Right hindlimb (tissue), 1 donor: ENCODE measurements around the gene NBDY.
"Not testable (repeated sequence)": the region's sequence is repeated elsewhere in the genome, so short reads cannot be mapped to it uniquely, and the experiment has no call there.

Source experiments
- DNase-seq: peaks from one replicate; pipeline ENCODE4 v3.0.0-alpha.2; 2018

The NBDY gene

DNA sequence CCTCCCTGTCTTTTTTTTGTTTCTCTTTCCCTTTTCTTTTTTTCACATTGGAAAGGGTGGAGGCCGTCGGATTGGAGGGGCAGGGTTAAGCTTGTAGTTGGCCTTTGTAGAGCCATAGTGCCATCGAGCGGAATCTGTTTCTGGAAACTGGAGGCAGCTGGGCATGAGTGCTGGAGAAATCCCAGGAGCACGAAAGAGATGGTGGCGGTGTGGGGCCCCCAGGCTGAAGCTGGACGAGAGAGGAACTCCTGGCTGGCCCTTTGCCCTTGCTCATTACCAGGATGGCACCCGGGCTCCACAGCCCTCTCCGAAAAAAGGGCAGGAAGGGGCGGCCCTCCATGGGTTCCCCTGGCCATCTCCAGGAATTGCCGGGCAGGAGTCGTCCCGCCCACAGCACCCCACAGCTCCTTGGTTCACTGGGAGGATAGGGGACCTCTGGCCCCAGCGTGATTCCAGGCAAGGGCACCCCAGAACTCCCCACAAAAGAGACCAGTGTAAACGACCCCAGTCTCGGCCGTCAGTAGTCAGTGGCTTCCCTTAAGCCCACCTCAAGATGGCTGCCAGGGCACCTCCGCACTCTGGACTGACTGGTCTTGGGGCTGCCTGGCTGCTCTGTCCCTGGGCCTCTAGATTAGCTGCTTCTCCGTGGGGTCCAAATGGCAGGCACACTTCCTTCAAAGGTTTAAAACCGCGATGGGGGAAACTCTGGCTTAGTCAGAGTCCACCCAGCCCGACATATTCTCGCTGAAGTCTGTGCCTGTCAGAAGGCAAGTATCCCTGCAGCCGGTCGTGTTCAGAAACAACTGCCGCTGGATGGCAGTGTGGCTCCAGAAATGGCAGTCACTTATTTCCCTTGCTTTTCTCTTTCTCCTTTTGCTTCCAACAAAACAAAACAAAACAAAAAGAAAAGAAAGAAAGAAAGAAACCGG, 74.1 kb downstream of the NBDY start:
- peak; percentile 56 for DNase-seq

DNA sequence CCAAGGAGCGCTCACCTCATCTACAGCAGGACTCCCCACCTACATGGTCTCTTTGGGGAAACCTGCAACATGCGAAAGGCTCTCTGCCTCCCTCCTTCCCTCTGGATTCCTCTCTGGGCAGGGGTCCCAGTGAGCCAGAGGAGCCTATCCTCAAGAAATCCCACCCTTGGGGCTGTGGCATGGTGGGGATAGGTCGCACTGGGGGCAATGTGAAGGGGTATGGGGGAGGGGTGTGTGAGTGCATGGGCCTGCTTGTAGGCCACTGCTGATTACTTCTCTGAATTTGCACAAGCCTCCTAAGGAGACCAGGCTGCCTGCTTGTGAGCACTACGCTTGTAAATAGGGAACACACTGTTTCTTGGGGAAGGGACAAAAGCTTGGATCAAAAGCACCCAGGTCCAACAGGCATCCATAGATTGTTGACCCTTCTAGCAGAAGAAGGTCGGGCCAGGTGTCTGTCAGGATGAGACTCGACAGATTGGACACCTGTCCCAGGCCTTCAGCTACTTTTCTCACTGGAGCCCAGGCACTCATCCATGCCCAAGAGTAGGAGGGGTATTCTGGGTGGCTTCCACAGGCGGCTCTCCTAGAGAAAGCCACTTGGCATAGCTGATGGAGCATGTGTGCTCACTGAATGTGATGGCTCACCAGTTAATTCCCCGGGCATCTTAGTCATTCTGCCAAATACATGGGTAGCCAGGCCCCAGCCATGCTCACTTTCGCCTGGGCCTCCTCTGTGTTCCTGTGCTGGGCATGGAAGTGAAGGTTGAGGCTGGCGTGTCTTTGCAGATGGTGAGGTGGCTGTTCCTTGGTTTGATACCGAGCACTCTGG, 75.0 kb downstream of the NBDY start:
- no peak for DNase-seq

DNA sequence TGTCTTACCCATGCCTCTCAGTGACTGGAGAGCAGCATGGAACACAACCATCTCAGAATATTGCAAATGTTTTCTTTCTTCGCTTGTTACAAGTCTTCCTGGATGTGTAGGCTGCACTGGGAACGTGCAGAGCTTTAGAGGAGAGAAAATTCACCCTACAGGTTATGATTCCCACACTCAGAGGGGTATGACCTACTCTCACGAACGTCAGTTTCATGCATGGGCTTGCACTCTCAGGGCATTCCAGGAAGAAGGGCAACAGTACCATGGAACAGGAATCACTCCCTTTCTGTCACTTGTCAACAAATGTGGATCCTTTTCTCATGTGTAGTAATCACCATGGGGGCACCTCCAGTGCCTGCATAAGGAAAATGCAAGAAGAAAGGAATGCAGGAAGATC, 75.8 kb downstream of the NBDY start:
- no peak for DNase-seq

DNA sequence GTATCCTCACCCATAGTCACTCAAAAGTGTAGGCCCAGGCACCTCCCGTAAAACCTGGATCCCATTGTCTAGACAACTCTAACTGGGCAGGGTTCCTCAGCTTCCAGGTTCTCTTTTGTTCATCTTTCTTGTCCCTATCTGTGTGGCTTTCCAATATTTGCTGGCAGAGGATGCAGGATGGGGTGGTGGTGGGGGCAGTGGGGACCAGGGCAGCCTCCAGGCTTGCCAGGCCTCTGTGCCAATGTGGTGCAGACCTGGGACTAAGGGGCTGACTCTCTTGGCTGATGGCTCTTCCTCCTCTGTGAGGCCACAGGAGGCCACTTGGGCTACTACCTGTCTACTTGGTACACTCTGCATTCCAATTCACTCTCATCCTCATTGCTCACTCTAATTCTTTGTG, 76.4 kb downstream of the NBDY start:
- DNase-seq = no peak

DNA sequence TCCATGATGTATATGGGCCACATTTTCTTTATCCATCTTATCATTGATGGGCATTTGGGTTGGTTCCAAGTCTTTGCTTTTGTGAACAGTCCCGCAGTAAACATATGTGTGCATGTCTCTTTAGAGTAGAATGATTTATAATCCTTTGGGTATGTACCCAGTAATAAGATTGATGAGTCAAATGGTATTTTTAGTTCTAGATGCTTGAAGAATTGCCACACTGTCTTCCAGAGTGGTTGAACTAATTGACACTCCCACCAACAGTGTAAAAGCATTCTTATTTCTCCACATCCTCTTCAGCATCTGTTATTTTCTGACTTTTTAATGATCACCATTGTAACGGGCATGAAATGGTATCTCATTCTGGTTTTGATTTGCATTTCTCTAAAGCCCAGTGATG, 77.1 kb downstream of the NBDY start:
- DNase-seq = not testable (repeated sequence)

- DNase-seq = no peak
Observed at GRCh38 chrX:56811599-56811998, 82.6 kb downstream of the NBDY start.

DNA sequence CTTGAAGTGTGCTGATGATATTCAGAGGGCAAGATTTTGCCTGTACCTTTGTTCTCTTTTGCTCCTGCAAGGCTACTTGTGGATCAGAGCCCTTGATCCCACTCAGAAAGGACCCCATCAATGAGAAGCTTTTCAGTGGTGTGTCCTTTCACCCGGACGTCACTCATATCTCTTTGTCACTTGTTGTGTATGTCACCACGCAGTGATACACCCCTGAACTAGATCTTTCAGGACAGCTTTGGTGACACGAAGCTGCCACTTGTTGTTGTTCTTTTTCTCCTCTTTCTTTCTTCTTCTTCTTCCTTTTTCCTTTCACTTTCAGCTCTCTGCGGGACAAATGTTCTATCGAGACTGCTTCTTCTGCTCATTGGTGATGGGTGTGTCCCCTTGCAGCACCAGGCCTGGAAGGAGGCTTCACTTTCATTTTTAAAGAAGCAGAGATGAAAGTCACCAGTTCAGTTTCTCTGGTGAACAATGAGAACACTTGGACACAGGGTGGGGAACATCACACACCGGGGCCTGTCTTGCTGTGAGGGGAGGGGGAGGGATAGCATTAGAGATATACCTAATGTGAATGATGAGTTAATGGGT, 83.6 kb downstream of the NBDY start:
- no peak for DNase-seq

DNA sequence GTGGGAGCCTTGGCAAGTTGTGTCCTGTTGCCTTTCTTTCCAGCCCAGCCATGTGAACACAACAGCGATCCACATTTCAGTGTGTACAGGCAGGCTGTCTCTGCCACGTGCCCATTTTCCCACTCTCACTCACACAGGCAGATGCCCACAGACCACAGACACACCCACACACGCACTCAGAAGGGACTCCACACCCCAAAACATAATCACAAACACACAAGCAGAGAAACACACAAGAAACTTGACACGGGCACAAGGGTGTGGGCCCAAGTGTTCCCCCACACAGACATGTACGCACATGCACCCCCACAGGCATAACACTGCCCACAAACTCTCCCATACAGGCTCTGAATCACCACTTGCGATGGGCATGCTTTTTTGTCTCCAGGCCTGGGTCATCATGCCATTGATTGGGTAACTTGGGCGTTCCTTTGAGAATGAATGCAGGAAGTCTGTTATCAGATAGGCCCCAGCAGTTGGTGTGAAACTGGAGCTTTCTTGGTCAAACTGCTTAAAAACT, 84.3 kb downstream of the NBDY start:
- no peak for DNase-seq

GRCh38 chrX:56817179-56817578, 88.1 kb downstream of the NBDY start:
- DNase-seq = no peak

DNA sequence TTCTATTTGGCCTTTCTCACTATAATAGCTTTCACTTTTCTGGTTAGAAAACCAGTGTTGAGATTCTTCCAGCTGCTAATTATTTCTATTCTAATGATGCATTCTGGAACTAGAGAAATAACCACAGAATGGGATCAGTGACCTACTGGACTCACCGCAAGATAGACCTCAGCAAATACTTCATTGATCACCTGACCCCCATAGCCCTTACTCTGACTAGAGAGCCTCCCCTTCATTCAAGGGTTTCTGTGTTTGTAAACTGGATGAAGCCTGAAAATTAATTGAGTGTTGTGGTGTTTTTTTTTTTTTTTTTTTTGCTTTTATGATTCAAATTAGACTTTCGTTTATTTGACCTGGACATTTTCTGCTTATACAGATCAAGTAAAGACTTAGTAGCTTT, 97.0 kb downstream of the NBDY start:
- DNase-seq = no peak

- no peak for DNase-seq
Observed at GRCh38 chrX:56833626-56834025, 104.6 kb downstream of the NBDY start.

GRCh38 chrX:56853436-56853835, 124.4 kb downstream of the NBDY start:
- no peak for DNase-seq

- DNase-seq = no peak
Observed at GRCh38 chrX:56857042-56857441, 128.0 kb downstream of the NBDY start.

DNA sequence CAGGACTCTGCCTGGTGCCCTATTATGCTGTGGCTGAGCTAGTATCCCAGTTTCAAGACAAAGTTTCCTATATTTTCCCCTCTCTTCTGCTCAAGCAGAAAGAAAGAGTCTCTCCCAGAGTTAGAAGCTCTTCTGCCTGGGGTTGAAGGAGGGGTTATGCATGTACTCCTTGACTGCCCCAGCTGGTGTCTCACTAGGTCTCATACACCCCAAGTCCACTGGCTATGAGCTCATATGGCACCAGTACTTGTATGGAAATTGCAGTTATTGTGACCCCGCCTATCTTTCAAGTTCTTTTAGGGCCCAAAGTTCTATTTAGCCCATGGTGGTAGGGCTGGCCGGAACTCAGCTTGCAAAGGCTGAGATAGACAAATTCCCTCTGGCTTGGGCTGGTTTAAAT, 131.8 kb downstream of the NBDY start:
- no peak for DNase-seq
